HepG2 (cell line): ENCODE measurements around the gene COX4I2. TPM values are rescaled to one million over a fixed set of nuclear protein-coding genes. Genes with fewer than 3 reads are reported as not detected.

Source experiments
- ARNT2 ChIP-seq: sonication (generic); formaldehyde crosslinking; IDR thresholded peaks from 2 replicates; pipeline ENCODE4 v1.8.0; 2022; ENCODE audit warnings: mild to moderate bottlenecking, low read depth, missing genetic modification reagents, moderate library complexity
- CBFB ChIP-seq: sonication (generic); formaldehyde crosslinking; IDR thresholded peaks from 2 replicates; pipeline ENCODE4 v1.4.0; 2020; ENCODE audit warnings: missing genetic modification reagents
- DPF2 ChIP-seq: sonication (generic); formaldehyde crosslinking; IDR thresholded peaks from 2 replicates; pipeline ENCODE4 v1.4.0; 2020; ENCODE audit warnings: mild to moderate bottlenecking, low read depth, missing genetic modification reagents, borderline replicate concordance
- FOXJ3 ChIP-seq: sonication (generic); formaldehyde crosslinking; IDR thresholded peaks from 2 replicates; pipeline ENCODE4 v1.4.0; 2020; ENCODE audit warnings: missing genetic modification reagents, mild to moderate bottlenecking, borderline replicate concordance
- GABPB1 ChIP-seq: IDR thresholded peaks from 2 replicates; pipeline ENCODE4 v1.6.1; 2016; ENCODE audit warnings: mild to moderate bottlenecking, missing genetic modification reagents, moderate library complexity, missing compliant biosample characterization
- HMG20A ChIP-seq: IDR thresholded peaks from 2 replicates; pipeline ENCODE4 v1.6.1; 2016; ENCODE audit warnings: borderline replicate concordance
- HOXA9 ChIP-seq: sonication (generic); formaldehyde crosslinking; IDR thresholded peaks from 2 replicates; pipeline ENCODE4 v1.8.1; 2022; ENCODE audit warnings: missing genetic modification reagents, mild to moderate bottlenecking, moderate library complexity, borderline replicate concordance
- MAFG ChIP-seq: sonication (generic); formaldehyde crosslinking; IDR thresholded peaks from 2 replicates; pipeline ENCODE4 v1.5.1; 2020; ENCODE audit warnings: mild to moderate bottlenecking, missing genetic modification reagents
- MIER2 ChIP-seq: IDR thresholded peaks from 2 replicates; pipeline ENCODE4 v1.6.1; 2016; ENCODE audit warnings: missing biosample characterization, missing genetic modification reagents
- NRL ChIP-seq: sonication (generic); formaldehyde crosslinking; IDR thresholded peaks from 2 replicates; pipeline ENCODE4 v1.5.0; 2020; ENCODE audit warnings: missing genetic modification reagents, mild to moderate bottlenecking, moderate library complexity, borderline replicate concordance
- SP2 ChIP-seq: sonication (generic); formaldehyde crosslinking; IDR thresholded peaks from 2 replicates; pipeline ENCODE4 v1.5.1; 2020; ENCODE audit warnings: mild to moderate bottlenecking, missing genetic modification reagents
- YEATS2 ChIP-seq: sonication (generic); formaldehyde crosslinking; IDR thresholded peaks from 2 replicates; pipeline ENCODE4 v1.4.0; 2020; ENCODE audit warnings: missing genetic modification reagents, borderline replicate concordance
- ZBTB40 ChIP-seq, 2 experiments: fragments of 450-650 bp in 1 of 2; sonication (generic) in 1 of 2; formaldehyde crosslinking in 1 of 2; IDR thresholded peaks; 2 replicates each; pipeline versions ENCODE4 v1.6.1 to v1.8.0; 2016 to 2022; ENCODE audit warnings: antibody characterized with exemption in 1 of 2, mild to moderate bottlenecking in 1 of 2, missing genetic modification reagents in 1 of 2
- ZBTB7B ChIP-seq: sonication (generic); formaldehyde crosslinking; IDR thresholded peaks from 2 replicates; pipeline ENCODE4 v1.4.0; 2020; ENCODE audit warnings: missing genetic modification reagents
- ZFP82 ChIP-seq: sonication (generic); formaldehyde crosslinking; IDR thresholded peaks from 2 replicates; pipeline ENCODE4 v1.5.1; 2020; ENCODE audit warnings: mild to moderate bottlenecking, missing genetic modification reagents, borderline replicate concordance
- ZGPAT ChIP-seq: IDR thresholded peaks from 2 replicates; pipeline ENCODE4 v1.6.1; 2016; ENCODE audit warnings: mild to moderate bottlenecking
- ZNF34 ChIP-seq: sonication (generic); formaldehyde crosslinking; IDR thresholded peaks from 2 replicates; pipeline ENCODE4 v1.4.0; 2020; ENCODE audit warnings: mild to moderate bottlenecking, missing genetic modification reagents, borderline replicate concordance
- ZNF550 ChIP-seq: sonication (generic); formaldehyde crosslinking; IDR thresholded peaks from 2 replicates; pipeline ENCODE4 v1.4.0; 2020; ENCODE audit warnings: mild to moderate bottlenecking, missing genetic modification reagents, borderline replicate concordance
- polyA plus RNA-seq, 8 experiments: library from polyadenylated mRNA; depleted of rRNA in 3 of 8; stranded (reverse) in 7 of 8; unstranded in 1 of 8; fragments of >200 nt; fragmentation: Illumina TruSeq in 4 of 8; extraction: Trizol in 4 of 8; gene quantifications; 2 replicates each; pipeline versions ENCODE4 v1.2.1 to v1.2.3, GENCODE V29; 2011 to 2016; ENCODE audit warnings: low read depth in 4 of 8, missing spikeins in 1 of 8, mixed read lengths in 1 of 8; ENCODE audit not compliant: insufficient read depth in 1 of 8
- total RNA-seq, 5 experiments: library from RNA; depleted of rRNA; stranded (reverse); fragments of >200 nt; fragmentation: Illumina TruSeq; extraction: Trizol; gene quantifications; 2 replicates each; pipeline ENCODE4 v1.2.3, GENCODE V29; 2016; ENCODE audit warnings: low read depth in 1 of 5

Gene COX4I2
- total and polyA plus RNA-seq, 2 of the 13 experiments (the other 11 are each of a cell fraction or from before 2014, with no cell fraction given): 1.1 TPM; not detected in 1

- no peak for TF ChIP-seq ZBTB40 (IDR thresholded peaks at IDR 0.05)
- TF ChIP-seq ZBTB40 (CRISPR knock-in tag; IDR thresholded peaks at IDR 0.05): peak; percentile 66
- no peak; the same call in 1 of the 2 replicates for TF ChIP-seq FOXJ3 (CRISPR knock-in tag)
- TF ChIP-seq GABPB1 (CRISPR knock-in tag): no peak; the same call in 1 of the 2 replicates
- peak; percentile 41; the same call in 1 of the 2 replicates for TF ChIP-seq HMG20A (CRISPR knock-in tag)
- 0 out of 2 replicates have a peak, but pooled peaks have one; percentile 7 for TF ChIP-seq NRL
- 0 out of 2 replicates have a peak, but pooled peaks have one; percentile 2 for TF ChIP-seq ZFP82 (CRISPR knock-in tag)
- 0 out of 2 replicates have a peak, but pooled peaks have one; percentile 38 for TF ChIP-seq MIER2 (CRISPR knock-in tag)
- TF ChIP-seq MAFG (CRISPR knock-in tag): no peak
- TF ChIP-seq YEATS2: peak; percentile 68; the same call in 1 of the 2 replicates
- TF ChIP-seq ZBTB7B (CRISPR knock-in tag): peak; percentile 99
- TF ChIP-seq DPF2 (CRISPR knock-in tag): peak; percentile 76
- 0 out of 2 replicates have a peak, but pooled peaks have one; percentile 73 for TF ChIP-seq ZNF34 (CRISPR knock-in tag)
- TF ChIP-seq SP2: no peak
- no peak for TF ChIP-seq ZNF550
- TF ChIP-seq HOXA9 (CRISPR knock-in tag): no peak
- peak; percentile 61 for TF ChIP-seq ZGPAT
- 0 out of 2 replicates have a peak, but pooled peaks have one; percentile 39 for TF ChIP-seq CBFB
- TF ChIP-seq ARNT2: no peak
These were observed 26.4 kb downstream of the COX4I2 start (continued) for GRCh38 chr20:31663838-31664695.
